PC-3 (cell line): ENCODE results near the gene NINL.

Source experiments
- CTCF ChIP-seq: fragments of 300-600 bp; sonication (generic); conservative IDR thresholded peaks from 2 replicates; pipeline ENCODE4 v1.5.1; 2017; ENCODE audit warnings: antibody characterized with exemption, low read depth, mild to moderate bottlenecking, low read length
- EZH2phosphoT487 ChIP-seq: fragments of 300-600 bp; sonication (generic); IDR thresholded peaks from 2 replicates; pipeline ENCODE4 v1.6.1; 2018; ENCODE audit warnings: mild to moderate bottlenecking, antibody characterized with exemption, low read length, borderline replicate concordance

- TF ChIP-seq CTCF = no peak
- no peak for TF ChIP-seq EZH2phosphoT487
Measured at GRCh38 chr20:25478889-25479568, 106.3 kb downstream of the NINL start.
